NB4 (cell line): ENCODE results near the gene CCDC154.
A peak's percentile ranks its signal among the peaks of the same experiment; 100 is the strongest.

Experiments used
- DNase-seq: peaks from one replicate; pipeline ENCODE4 v3.0.0; 2010; ENCODE audit warnings: low read depth
- H3K4me3 ChIP-seq: one replicate; pipeline ENCODE4 v1.5.1; 2011; ENCODE audit warnings: mild to moderate bottlenecking, low read depth, low read length, moderate library complexity
- MAX ChIP-seq: IDR thresholded peaks from 2 replicates; pipeline ENCODE4 v1.6.1; 2011; ENCODE audit warnings: low read depth, low read length
- MYC ChIP-seq: IDR thresholded peaks from 2 replicates; pipeline ENCODE4 v1.6.1; 2011; ENCODE audit warnings: low read depth, low read length
- POLR2A ChIP-seq: IDR thresholded peaks from 2 replicates; pipeline ENCODE4 v1.6.1; 2011; ENCODE audit warnings: mild to moderate bottlenecking; ENCODE audit not compliant: insufficient read length; ENCODE audit errors: extremely low read depth
- TF ChIP-seq, protein P1 (sequence below): IDR thresholded peaks from one replicate; pipeline ENCODE4 v1.5.1; 2012; ENCODE audit warnings: low read depth, low read length

Gene CCDC154

DNA sequence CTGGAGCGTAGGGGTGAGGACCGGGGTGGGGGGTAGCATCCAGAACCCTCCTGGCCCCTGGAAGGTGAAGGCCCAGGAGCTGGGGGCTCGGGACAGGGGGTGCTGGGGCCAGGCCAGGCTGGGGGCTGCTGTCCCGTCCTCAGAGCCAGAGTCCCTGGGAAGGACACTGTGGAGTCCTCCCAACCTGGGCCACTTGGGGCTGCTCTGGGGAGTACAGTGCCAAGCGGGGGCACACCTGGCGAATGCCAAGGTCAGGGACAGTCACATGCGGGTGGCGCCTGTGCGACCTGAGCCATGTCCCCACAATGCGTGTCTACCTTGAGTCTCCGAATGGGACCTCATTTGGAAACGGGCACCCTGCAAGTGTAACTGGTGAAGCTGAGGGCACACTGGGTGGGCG, 14.7 kb downstream of the CCDC154 start:
- no peak overlapping the region for H3K4me3 ChIP-seq
- no peak for DNase-seq
- no peak for TF ChIP-seq POLR2A
- no peak for TF ChIP-seq MAX
- TF ChIP-seq, protein P1, sequence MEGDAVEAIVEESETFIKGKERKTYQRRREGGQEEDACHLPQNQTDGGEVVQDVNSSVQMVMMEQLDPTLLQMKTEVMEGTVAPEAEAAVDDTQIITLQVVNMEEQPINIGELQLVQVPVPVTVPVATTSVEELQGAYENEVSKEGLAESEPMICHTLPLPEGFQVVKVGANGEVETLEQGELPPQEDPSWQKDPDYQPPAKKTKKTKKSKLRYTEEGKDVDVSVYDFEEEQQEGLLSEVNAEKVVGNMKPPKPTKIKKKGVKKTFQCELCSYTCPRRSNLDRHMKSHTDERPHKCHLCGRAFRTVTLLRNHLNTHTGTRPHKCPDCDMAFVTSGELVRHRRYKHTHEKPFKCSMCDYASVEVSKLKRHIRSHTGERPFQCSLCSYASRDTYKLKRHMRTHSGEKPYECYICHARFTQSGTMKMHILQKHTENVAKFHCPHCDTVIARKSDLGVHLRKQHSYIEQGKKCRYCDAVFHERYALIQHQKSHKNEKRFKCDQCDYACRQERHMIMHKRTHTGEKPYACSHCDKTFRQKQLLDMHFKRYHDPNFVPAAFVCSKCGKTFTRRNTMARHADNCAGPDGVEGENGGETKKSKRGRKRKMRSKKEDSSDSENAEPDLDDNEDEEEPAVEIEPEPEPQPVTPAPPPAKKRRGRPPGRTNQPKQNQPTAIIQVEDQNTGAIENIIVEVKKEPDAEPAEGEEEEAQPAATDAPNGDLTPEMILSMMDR: no peak
- no peak for TF ChIP-seq MYC

DNA sequence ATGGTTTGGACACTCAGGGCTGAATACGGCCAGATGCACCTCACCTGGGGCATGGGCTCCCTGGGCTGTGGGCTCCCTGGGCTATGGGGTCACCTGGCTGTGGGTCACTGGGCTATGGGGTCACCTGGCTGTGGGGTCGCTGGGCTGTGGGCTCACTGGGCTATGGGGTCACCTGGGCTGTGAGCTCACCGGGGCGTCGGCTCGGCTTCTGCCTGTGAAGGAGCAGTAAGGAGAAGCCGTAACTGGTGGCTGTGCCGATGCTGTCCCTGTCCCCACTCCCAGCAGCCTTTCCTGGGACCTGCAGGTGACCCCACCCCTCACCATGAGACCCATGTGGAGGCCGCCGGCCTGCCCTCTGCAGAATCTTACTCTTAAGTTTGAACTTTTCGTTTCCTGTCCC, 15.3 kb downstream of the CCDC154 start:
- no peak overlapping the region for H3K4me3 ChIP-seq
- no peak for TF ChIP-seq MYC
- TF ChIP-seq MAX: no peak
- TF ChIP-seq POLR2A: no peak
- TF ChIP-seq, protein P1: no peak
- DNase-seq: no peak

DNA sequence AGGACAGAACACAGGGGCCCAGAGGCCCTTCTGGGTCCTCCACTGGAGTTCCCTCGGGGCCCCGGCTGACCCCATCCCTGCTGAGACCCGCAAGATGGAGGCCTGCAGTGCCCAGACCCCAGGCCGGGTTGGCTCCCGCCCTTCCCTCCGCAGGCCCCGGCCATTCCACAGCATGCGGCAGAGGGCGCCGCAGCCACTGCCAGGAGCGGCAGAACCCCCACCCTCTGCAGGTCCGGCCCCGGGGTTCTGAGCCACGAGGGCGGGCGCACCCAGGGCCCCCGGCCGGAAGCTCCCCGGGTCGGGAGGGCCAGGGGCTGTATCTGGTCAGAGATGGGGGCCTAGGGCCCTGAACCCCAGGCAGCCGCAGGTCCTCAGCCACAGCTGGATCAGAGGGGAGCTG, 15.8 kb downstream of the CCDC154 start:
- TF ChIP-seq, protein P1: peak; percentile 25
- TF ChIP-seq MYC (no peak), MAX (peak; percentile 5; the same call in 1 of the 2 replicates)
- DNase-seq: peak; percentile 57
- H3K4me3 ChIP-seq: no peak overlapping the region

DNA sequence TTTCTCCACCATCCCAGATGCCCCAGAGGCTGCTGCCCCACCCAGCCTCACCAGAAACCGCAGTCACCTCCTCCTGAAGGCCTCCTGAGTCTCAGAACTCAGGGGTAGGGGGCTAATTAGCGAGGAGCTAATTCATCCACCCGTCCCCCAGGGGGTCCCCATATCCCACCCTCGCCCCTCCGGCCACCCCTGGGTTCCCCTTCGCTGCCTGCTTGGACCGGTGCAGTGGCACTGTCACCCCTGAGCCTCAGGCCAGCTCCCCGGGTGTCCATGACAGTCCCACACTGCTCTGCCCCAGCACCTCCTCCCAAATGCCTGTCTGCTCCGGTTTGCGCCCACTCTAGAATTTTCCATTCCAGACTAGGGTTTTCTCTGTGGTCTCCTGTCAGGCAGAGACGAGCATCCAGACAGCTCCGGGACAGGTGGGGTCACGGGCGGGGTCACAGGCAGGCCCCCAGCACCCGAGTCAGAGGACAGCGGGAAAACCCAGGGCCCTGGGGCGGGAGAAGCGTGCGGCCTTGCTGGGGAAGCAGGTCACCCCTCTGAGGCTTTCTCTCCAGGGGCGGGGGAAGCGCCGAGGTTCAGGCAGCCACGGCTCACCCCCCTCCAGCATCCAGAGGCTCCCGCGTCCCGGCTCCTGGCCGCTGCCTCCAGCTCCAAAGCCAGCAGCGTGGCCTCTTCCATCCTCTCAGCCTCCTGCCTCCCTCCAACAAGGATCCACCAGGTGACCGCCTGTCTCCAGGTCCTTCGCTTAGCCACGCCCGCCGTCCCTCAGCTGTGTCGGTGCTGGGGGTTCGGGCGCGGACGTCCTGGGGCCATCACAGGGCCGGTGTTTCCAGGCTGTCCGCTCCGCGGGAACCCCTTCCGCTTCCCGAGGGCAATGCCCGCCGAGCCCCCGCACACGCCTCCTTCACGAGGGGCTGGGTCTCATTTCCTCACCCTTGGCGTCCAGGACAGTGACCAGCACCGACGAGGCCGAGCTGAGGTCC, 16.6 kb downstream of the CCDC154 start:
- no peak overlapping the region for H3K4me3 ChIP-seq
- DNase-seq: no peak
- no peak for TF ChIP-seq MYC
- TF ChIP-seq MAX: no peak
- no peak for TF ChIP-seq POLR2A
- TF ChIP-seq, protein P1: no peak

GRCh38 chr16:1426734-1427471, 17.5 kb downstream of the CCDC154 start:
- H3K4me3 ChIP-seq: no peak overlapping the region
- TF ChIP-seq POLR2A: no peak
- no peak for TF ChIP-seq MYC
- no peak for TF ChIP-seq MAX
- TF ChIP-seq, protein P1: no peak
- no peak for DNase-seq
